T-helper 2 cell treated with Interferon-gamma antibody and Interleukin-4, amounts not matched to agents 5 μg/mL and 100 μg/mL, for 36 hours (primary cell): Measurements from ENCODE around the gene NFATC2IP.
"Not testable (repeated sequence)": the region's sequence is repeated elsewhere in the genome, so short reads cannot be mapped to it uniquely, and the experiment has no call there.

Source experiments
- DNase-seq: peaks from one replicate; pipeline ENCODE4 v3.0.0; 2021; ENCODE audit warnings: low spot score
- H3K27ac Mint-ChIP-seq: one replicate; pipeline ENCODE4 v1.8.0; 2021; ENCODE audit warnings: mild to moderate bottlenecking, mixed read lengths
- H3K27me3 Mint-ChIP-seq: one replicate; pipeline ENCODE4 v1.8.0; 2021; ENCODE audit warnings: low read depth, mixed read lengths
- H3K36me3 Mint-ChIP-seq: one replicate; pipeline ENCODE4 v1.8.0; 2021; ENCODE audit warnings: low read depth, mixed read lengths
- H3K4me1 Mint-ChIP-seq: one replicate; pipeline ENCODE4 v1.8.0; 2021; ENCODE audit warnings: low read depth, mixed read lengths
- H3K4me3 Mint-ChIP-seq: one replicate; pipeline ENCODE4 v1.8.0; 2022; ENCODE audit warnings: mild to moderate bottlenecking, moderate library complexity, mixed read lengths
- H3K9me3 Mint-ChIP-seq: one replicate; pipeline ENCODE4 v1.8.0; 2021; ENCODE audit warnings: mixed read lengths

NFATC2IP gene

DNA sequence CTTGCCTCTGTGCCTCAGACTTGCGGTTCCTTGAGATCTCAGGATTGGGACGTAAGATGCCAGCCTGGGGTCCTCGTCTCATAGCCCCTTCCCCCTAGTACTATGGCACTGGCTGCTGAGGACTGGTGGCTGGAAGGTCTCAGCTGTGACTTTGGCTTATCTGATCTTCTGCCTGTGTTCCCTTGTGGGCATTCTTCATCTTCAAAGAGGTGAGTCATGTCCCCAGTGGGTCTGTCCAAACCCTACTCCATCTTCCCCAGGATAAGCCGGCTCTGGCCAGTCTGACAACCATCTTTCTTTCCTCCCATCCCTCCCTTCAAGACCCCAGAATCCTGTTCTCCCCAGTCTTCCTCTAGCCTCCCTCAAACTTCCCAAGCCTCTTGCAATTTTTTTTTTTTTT is 15.4 kb upstream of the NFATC2IP start:
- peaks cover 2% of the 10 kb centered on the region for H3K27me3 Mint-ChIP-seq
- no peaks in the 10 kb centered on the region for H3K9me3 Mint-ChIP-seq
- no peak for DNase-seq
- H3K4me1 Mint-ChIP-seq, result peaks cover 12% of the 10 kb centered on the region
- no peak overlapping the region for H3K27ac Mint-ChIP-seq
- peak overlapping the region; percentile 38 for H3K4me3 Mint-ChIP-seq
- H3K36me3 Mint-ChIP-seq, result no peaks in the 10 kb centered on the region

DNA sequence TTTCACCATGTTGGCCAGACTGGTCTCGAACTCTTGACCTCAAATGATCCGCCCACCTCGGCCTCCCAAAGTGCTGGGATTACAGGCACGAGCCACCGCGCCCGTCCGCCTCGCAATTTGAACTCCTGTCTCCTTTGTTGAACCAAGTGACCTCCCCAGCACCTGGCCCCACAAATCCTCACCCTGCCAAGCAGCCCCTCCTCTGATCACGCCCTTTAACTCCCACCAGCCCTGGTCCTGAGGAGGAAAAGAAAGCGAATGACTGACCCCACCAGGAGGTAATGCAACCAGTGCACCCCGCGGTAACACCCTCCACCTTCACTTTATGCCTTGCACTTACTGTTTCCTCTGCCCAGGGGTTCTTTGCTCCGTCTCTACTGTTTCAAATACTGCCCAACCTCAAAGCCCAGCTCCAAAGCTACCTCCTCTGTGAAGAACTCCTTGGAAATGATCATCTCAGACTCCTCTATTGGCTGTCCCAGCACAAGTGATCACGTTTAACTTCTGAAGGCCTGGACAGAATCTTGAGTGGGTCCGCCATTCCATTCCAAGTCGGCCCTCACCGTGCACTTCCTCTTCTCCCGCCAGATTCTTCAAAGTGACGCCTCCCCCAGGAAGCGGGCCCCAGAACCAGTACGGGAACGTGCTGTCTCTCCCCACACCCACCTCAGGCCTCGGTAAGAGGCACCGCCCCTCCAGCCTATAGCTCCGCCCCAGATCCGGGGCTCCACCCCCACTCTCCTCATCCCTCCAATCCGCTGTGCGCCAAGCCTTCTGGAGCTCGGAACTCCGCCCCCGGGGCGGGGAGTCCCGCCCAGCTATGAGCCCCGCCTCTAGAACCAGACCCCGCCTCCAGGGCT is 14.6 kb upstream of the NFATC2IP start:
- DNase-seq, result peak; percentile 88
- H3K9me3 Mint-ChIP-seq, result no peaks in the 10 kb centered on the region
- H3K4me3 Mint-ChIP-seq, result peak overlapping the region; percentile 63
- peak overlapping the region; percentile 26 for H3K27ac Mint-ChIP-seq
- H3K27me3 Mint-ChIP-seq, result peaks cover 2% of the 10 kb centered on the region
- H3K36me3 Mint-ChIP-seq, result no peaks in the 10 kb centered on the region
- peaks cover 10% of the 10 kb centered on the region for H3K4me1 Mint-ChIP-seq

DNA sequence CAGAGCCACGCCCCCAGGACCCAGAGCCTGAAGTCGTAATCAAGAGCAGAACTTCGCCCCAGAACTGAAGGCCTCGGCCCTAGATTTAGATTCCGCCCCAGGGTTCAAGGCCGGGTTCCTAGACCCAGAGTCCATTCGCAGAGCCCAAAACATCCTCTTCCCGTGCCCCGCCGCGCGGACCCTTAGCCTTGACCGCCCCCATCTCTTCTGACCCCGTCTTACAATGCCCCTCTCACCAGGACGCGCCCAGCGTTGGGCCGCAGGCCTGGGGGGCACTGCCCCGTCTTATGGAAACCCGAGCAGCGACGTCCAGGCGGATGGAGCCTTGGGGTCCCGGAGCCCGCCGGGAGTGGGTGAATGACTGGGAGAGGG is 14.0 kb upstream of the NFATC2IP start:
- H3K9me3 Mint-ChIP-seq, result no peaks in the 10 kb centered on the region
- H3K4me3 Mint-ChIP-seq, result peak overlapping the region; percentile 63
- H3K27ac Mint-ChIP-seq, result peak overlapping the region; percentile 26
- peaks cover 10% of the 10 kb centered on the region for H3K4me1 Mint-ChIP-seq
- peaks cover 2% of the 10 kb centered on the region for H3K27me3 Mint-ChIP-seq
- DNase-seq, result no peak
- no peaks in the 10 kb centered on the region for H3K36me3 Mint-ChIP-seq

DNA sequence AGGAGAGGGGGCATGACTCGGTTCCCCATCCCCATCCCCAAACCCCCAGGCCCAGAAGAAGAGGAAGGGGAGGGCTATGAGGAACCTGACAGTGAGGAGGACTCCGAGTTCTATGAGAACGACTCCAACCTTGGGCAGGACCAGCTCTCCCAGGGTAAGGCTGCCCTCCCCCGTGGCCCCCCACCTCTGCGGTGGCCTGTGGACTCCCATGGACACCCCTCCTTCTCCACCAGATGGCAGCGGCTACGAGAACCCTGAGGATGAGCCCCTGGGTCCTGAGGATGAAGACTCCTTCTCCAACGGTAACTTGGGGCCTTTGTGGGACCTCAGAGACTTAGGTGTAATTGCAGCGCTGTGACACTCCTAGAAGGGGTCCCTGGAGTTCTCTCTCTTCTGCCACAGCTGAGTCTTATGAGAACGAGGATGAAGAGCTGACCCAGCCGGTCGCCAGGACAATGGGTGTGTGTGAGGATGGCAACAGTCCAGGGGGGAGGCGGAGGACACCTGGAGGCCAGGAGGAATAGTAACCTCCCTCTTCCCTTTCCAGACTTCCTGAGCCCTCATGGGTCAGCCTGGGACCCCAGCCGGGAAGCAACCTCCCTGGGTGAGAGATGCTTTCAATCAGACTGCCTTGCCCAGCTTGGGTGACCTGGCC is 13.4 kb upstream of the NFATC2IP start:
- peaks cover 2% of the 10 kb centered on the region for H3K27me3 Mint-ChIP-seq

DNA sequence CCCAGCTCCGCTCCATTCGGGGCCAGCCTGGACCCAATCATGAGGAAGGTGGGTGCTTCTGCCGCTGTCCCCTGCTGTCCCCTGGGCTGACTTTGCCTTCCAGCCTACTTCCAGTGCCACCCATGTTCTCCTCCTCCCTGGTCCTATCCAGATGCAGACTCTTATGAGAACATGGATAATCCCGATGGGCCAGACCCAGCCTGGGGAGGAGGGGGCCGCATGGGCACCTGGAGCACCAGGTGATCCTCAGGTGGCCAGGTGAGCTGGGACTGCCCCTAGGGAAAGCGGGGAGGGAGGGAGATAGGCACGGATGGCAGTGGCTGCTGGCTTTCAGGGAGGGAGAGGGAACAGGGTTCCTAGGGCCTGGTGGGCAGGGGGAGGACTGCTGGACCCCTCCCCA is 12.0 kb upstream of the NFATC2IP start:
- H3K9me3 Mint-ChIP-seq, result no peaks in the 10 kb centered on the region
- no peak overlapping the region for H3K27ac Mint-ChIP-seq
- no peaks in the 10 kb centered on the region for H3K36me3 Mint-ChIP-seq
- no peak overlapping the region for H3K4me3 Mint-ChIP-seq
- H3K4me1 Mint-ChIP-seq, result peaks cover 10% of the 10 kb centered on the region
- DNase-seq, result no peak
- H3K27me3 Mint-ChIP-seq, result peaks cover 2% of the 10 kb centered on the region

More for the DNA sequence above, 13.4 kb upstream of the NFATC2IP start:
- Mint-ChIP-seq H3K4me1 (peaks cover 10% of the 10 kb centered on the region), H3K4me3 (no peak overlapping the region), H3K27ac (no peak overlapping the region), H3K36me3 (no peaks in the 10 kb centered on the region), H3K9me3 (no peaks in the 10 kb centered on the region)
- no peak for DNase-seq

DNA sequence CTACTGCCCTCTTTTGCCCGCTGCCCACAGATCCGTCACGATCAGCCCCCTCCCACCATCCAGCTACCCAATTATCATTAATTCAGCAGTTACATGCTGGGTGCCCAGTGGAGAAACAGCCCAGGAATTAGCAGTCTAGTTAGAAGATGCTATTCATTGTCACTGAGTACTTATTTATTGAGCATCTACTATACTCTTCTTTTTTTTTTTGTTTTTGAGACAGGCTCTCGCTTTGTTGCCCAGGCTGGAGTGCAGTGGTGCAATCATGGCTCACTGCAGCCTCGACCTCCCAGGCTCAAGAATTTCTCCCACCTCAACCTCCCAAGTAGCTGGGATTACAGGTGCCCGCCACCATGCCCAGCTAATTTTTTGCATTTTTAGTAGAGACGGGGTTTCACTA is 10.9 kb upstream of the NFATC2IP start:
- H3K27ac Mint-ChIP-seq, H3K4me3 Mint-ChIP-seq, DNase-seq, H3K27me3 Mint-ChIP-seq, H3K36me3 Mint-ChIP-seq, H3K9me3 Mint-ChIP-seq: not testable (repeated sequence)
- peaks cover 13% of the 10 kb centered on the region for H3K4me1 Mint-ChIP-seq

DNA sequence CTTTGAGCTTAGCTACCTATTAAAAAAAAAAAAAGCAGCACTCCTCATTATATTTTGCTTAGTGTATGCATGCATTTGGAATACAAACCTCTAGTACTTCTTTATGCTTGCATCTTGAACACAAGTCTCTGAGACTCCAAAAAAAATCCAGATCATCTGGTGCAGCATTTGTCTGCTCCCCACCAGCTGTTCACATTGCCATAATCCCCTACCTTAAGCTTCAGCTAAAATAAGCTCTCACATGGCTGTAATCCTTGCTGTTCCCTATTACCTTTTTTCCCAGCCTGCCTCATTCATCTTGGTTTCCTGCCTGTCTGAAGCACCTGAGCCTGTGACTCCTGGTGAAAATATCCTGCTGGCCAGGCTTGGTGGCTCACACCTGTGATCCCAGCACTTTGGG is 7.5 kb upstream of the NFATC2IP start:
- no peak overlapping the region for H3K27ac Mint-ChIP-seq
- peaks cover 10% of the 10 kb centered on the region for H3K4me1 Mint-ChIP-seq
- no peaks in the 10 kb centered on the region for H3K9me3 Mint-ChIP-seq
- DNase-seq, result no peak
- no peak overlapping the region for H3K4me3 Mint-ChIP-seq
- no peaks in the 10 kb centered on the region for H3K36me3 Mint-ChIP-seq
- peaks cover 7% of the 10 kb centered on the region for H3K27me3 Mint-ChIP-seq

DNA sequence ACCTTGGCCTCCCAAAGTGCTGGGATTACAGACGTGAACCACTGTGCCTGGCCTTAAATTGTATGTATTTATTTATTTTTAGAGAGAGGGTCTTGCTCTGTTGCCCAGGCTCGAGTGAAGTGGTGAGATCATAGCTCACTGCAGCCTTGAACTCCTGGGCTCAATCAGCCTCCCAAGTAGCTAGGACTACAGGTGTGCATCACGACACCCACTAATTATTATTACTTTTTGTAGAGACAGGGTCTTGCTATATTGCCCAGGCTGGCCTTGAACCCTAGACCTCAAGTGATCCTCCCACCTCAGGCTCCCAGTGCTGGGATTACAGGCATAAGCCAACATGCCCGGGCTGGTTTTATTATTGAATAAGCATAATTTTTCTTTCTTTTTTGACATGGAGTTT is 4.1 kb upstream of the NFATC2IP start:
- peaks cover 5% of the 10 kb centered on the region for H3K27me3 Mint-ChIP-seq
- peaks cover 16% of the 10 kb centered on the region for H3K4me1 Mint-ChIP-seq
- no peak overlapping the region for H3K27ac Mint-ChIP-seq
- DNase-seq, result no peak
- H3K4me3 Mint-ChIP-seq, result no peak overlapping the region
- H3K36me3 Mint-ChIP-seq, result peaks cover 7% of the 10 kb centered on the region
- H3K9me3 Mint-ChIP-seq, result no peaks in the 10 kb centered on the region

DNA sequence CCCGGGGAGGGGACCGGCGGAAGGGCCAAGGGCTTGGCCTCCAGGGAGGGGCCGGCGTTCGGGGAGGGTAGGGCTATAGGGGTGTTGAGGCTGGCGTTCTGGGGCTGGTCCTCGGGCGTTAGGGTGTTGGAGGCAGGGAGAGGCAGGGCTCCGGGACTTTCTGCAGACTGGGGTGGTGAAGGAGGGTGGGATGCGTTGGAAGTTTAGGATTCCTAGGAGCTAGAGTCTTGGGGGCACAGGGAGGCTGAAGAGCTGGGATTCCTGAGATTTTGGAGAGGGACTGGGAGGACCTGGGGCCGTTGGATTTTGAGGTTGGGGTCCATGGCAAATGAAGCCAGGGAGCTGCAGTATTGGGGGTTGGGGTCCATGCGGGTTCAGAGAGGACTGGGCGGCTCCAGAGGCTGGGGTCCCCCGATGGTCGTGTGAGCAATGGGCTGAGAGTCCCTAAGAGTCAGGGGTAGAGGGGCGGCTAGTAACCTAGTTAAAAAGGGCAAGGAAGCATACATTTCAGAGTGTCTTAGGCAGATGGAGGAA is 740 bp downstream of the NFATC2IP start:
- no peak for DNase-seq
- Mint-ChIP-seq H3K36me3 (peaks cover 41% of the 10 kb centered on the region), H3K9me3 (no peaks in the 10 kb centered on the region), H3K4me1 (peaks cover 21% of the 10 kb centered on the region), H3K27me3 (peaks cover 5% of the 10 kb centered on the region), H3K27ac (peak overlapping the region; percentile 92), H3K4me3 (peak overlapping the region; percentile 88)

DNA sequence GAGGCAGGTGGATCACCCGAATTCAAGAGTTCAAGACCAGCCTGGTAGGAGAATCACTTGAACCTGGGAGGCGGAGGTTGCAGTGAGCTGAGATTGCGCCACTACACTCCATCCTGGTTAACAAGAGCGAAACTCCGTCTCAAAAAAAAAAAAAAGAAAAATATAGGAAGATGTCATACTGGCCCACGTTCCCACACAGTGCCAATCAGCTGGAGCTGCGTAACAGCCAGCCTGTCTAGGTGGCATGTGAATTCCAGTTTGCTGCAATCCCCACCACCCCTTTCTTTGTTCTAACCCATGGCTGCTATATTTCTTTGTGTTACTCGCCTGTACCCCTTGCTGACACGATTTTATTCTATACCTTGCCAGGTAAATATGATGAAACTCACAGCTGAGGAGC is 7.5 kb downstream of the NFATC2IP start:
- Mint-ChIP-seq H3K27me3 (no peaks in the 10 kb centered on the region), H3K4me1 (peaks cover 8% of the 10 kb centered on the region), H3K9me3 (no peaks in the 10 kb centered on the region), H3K27ac (no peak overlapping the region), H3K4me3 (no peak overlapping the region), H3K36me3 (peaks cover 66% of the 10 kb centered on the region)
- no peak for DNase-seq

DNA sequence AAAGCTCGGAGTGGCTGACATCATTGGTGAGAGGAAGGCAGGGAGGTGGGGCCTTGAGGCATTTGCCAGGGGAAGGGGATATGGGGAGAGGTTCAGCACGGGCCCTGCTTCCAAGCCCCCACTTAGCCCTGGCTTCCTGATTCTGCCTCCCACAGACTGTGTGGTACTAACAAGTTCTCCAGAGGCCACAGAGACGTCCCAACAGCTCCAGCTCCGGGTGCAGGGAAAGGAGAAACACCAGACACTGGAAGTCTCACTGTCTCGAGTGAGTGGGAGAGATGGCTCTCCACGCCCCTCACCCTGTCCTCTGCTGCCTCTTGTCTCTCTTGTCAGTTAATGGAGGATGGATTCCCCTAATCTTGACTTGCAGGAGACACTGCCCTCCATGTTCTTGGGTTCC is 8.1 kb downstream of the NFATC2IP start:
- H3K4me3 Mint-ChIP-seq, result no peak overlapping the region
- peaks cover 6% of the 10 kb centered on the region for H3K4me1 Mint-ChIP-seq
- peaks cover 65% of the 10 kb centered on the region for H3K36me3 Mint-ChIP-seq
- H3K9me3 Mint-ChIP-seq, result no peaks in the 10 kb centered on the region
- DNase-seq, result no peak
- no peaks in the 10 kb centered on the region for H3K27me3 Mint-ChIP-seq
- no peak overlapping the region for H3K27ac Mint-ChIP-seq

DNA sequence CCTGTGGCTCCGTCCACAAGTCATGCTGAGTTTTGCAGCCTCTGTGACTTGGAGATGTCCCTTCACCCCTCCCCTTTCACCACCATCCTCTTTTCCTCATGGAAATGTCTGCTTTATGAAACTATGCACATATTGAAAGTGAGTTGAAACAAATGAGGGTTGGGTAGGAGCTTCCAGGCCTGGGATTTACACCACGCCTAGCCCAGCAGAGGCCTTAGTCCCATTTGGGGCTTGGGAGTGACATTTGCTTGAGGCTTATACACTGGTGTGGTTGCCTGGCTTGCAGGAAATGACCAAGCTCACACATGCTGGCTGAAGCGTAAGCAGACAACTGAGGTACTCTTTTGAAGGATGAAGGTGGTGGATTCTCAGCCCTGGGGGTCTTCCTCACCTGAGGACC is 13.3 kb downstream of the NFATC2IP start:
- Mint-ChIP-seq H3K27ac (no peak overlapping the region), H3K27me3 (no peaks in the 10 kb centered on the region), H3K36me3 (peaks cover 57% of the 10 kb centered on the region), H3K4me3 (no peak overlapping the region), H3K4me1 (no peaks in the 10 kb centered on the region), H3K9me3 (no peaks in the 10 kb centered on the region)
- DNase-seq, result no peak

DNA sequence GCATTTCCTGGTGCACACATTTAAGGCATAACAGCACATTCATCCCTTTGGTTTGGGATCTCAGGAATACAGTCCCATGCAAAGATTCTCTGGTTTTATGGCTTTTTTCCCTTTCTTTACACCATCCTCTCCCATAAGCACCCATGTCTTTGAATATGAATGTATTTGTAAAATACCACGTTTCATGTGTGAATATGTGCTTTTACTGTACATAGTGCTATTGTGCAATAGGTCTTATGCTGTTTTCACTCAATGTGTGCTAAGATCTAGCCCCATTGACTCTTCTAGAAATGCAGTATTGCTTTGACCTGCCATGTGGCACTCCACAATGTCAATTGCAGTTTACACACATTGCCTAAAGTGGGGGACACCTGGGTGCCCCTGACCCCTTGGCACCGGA is 13.8 kb downstream of the NFATC2IP start:
- Mint-ChIP-seq H3K27ac (no peak overlapping the region), H3K27me3 (no peaks in the 10 kb centered on the region), H3K4me1 (no peaks in the 10 kb centered on the region), H3K4me3 (no peak overlapping the region), H3K9me3 (no peaks in the 10 kb centered on the region), H3K36me3 (peaks cover 55% of the 10 kb centered on the region)
- no peak for DNase-seq

DNA sequence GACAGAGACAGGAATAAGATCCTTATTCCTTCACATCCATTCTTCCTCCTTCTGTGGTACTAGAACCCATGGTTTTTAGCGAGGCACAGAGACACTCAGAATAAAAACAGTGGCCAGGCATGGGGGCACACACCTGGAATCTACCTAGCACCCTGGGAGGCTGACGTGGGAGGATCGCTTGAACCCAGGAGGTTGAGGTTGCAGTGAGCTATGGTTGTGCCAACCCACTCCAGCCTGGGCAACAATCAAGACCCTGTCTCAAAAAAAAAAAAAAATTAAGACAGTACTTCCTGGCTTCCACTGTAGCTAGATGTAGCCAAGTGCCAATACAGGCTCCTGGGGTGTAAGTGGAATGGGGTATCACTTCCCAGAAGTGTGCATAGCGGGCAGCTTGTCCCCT is 16.4 kb downstream of the NFATC2IP start:
- DNase-seq, result no peak
- peaks cover 35% of the 10 kb centered on the region for H3K36me3 Mint-ChIP-seq
- H3K27me3 Mint-ChIP-seq, result no peaks in the 10 kb centered on the region
- H3K27ac Mint-ChIP-seq, result no peak overlapping the region
- H3K4me3 Mint-ChIP-seq, result no peak overlapping the region
- no peaks in the 10 kb centered on the region for H3K9me3 Mint-ChIP-seq
- no peaks in the 10 kb centered on the region for H3K4me1 Mint-ChIP-seq
